IMR-90 (cell line): ENCODE measurements around the gene SPSB2. TPM values are rescaled to one million over a fixed set of nuclear protein-coding genes. Genes with fewer than 3 reads are reported as not detected.

Experiments
- ATAC-seq: fragments of 200-7000 bp; cut with Tn5 transposase; 2 replicates; pipeline ENCODE4 v1.9.1; 2020; ENCODE audit warnings: low read depth, mild to moderate bottlenecking, moderate library complexity
- BruUV-seq: library from RNA; stranded (reverse); fragments of 400-500 nt; replicated peaks from 2 replicates; lab custom pipeline; 2021; lab: Mats Ljungman, UMichigan
- CTCF ChIA-PET: fragments of 300-600 bp; formaldehyde crosslinking; extraction: SDS; loops from one replicate; lab custom pipeline; 2021; ENCODE audit warnings: antibody characterized with exemption; lab: Yijun Ruan, JAX
- POLR2A ChIA-PET: fragments of 300-600 bp; sonication (Branson Sonifier 250); formaldehyde crosslinking; loops from one replicate; lab custom pipeline; 2022; ENCODE audit warnings: antibody characterized with exemption; ENCODE audit not compliant: unreplicated experiment; lab: Charles Lee
- DNase-seq: peaks from one replicate; pipeline ENCODE4 v3.0.0; 2013
- H2AFZ ChIP-seq: replicated peaks from 2 replicates; pipeline ENCODE3; 2013; ENCODE audit warnings: low read length, mild to moderate bottlenecking; ENCODE audit not compliant: poor library complexity
- H2AK5ac ChIP-seq: 2 replicates; pipeline ENCODE4 v1.6.1; 2013; ENCODE audit warnings: low read depth, low read length, inconsistent platforms
- H2AK9ac ChIP-seq: replicated peaks from 2 replicates; pipeline ENCODE3; 2013; ENCODE audit warnings: mild to moderate bottlenecking, low read depth, low read length, moderate library complexity; ENCODE audit not compliant: poor library complexity
- H2BK120ac ChIP-seq: 2 replicates; pipeline ENCODE4 v1.6.1; 2013; ENCODE audit warnings: low read depth, low read length, inconsistent platforms
- H2BK15ac ChIP-seq: 3 replicates; pipeline ENCODE4 v1.6.1; 2013; ENCODE audit warnings: low read depth, low read length, inconsistent platforms
- H2BK20ac ChIP-seq: 2 replicates; pipeline ENCODE4 v1.6.1; 2013; ENCODE audit warnings: low read depth, mild to moderate bottlenecking, inconsistent platforms, low read length, moderate library complexity
- H2BK5ac ChIP-seq: 2 replicates; pipeline ENCODE4 v1.6.1; 2013; ENCODE audit warnings: mild to moderate bottlenecking, low read depth, low read length, inconsistent platforms; ENCODE audit not compliant: poor library complexity, severe bottlenecking
- H3K14ac ChIP-seq: replicated peaks from 2 replicates; pipeline ENCODE4 v1.6.1; 2013; ENCODE audit warnings: low read depth, low read length, inconsistent platforms
- H3K18ac ChIP-seq: 2 replicates; pipeline ENCODE4 v1.6.1; 2013; ENCODE audit warnings: low read depth, low read length, control low read depth
- H3K23ac ChIP-seq: 2 replicates; pipeline ENCODE4 v1.6.1; 2013; ENCODE audit warnings: low read depth, low read length, inconsistent platforms
- H3K27ac ChIP-seq: 2 replicates; pipeline ENCODE4 v1.5.1; 2013; ENCODE audit warnings: mild to moderate bottlenecking, control low read depth, low read length; ENCODE audit not compliant: insufficient read depth
- H3K27me3 ChIP-seq: 2 replicates; pipeline ENCODE4 v1.6.1; 2013; ENCODE audit warnings: low read length; ENCODE audit not compliant: control insufficient read depth, insufficient read depth
- H3K36me3 ChIP-seq: 2 replicates; pipeline ENCODE4 v1.6.1; 2013; ENCODE audit warnings: low read length, mixed read lengths; ENCODE audit not compliant: control insufficient read depth, insufficient read depth
- H3K4ac ChIP-seq: 2 replicates; pipeline ENCODE4 v1.6.1; 2013; ENCODE audit warnings: low read depth, low read length, inconsistent platforms
- H3K4me1 ChIP-seq: 2 replicates; pipeline ENCODE4 v1.6.1; 2013; ENCODE audit warnings: low read length, mixed read lengths; ENCODE audit not compliant: control insufficient read depth, insufficient read depth
- H3K4me2 ChIP-seq: 2 replicates; pipeline ENCODE4 v1.6.1; 2013; ENCODE audit warnings: low read depth, mild to moderate bottlenecking, control low read depth, low read length, moderate library complexity
- H3K4me3 ChIP-seq: 2 replicates; pipeline ENCODE4 v1.5.1; 2013; ENCODE audit warnings: low read depth, mild to moderate bottlenecking, control low read depth, low read length, moderate library complexity; ENCODE audit not compliant: insufficient read depth
- H3K56ac ChIP-seq: 2 replicates; pipeline ENCODE4 v1.6.1; 2013; ENCODE audit warnings: low read length, inconsistent platforms; ENCODE audit not compliant: insufficient read depth; ENCODE audit errors: extremely low read depth
- H3K79me1 ChIP-seq, 2 experiments: 2 replicates each; pipeline ENCODE4 v1.6.1; 2013; ENCODE audit warnings: low read length in 2 of 2, inconsistent platforms in 1 of 2, low read depth in 1 of 2
- H3K9ac ChIP-seq: 2 replicates; pipeline ENCODE4 v1.6.1; 2013; ENCODE audit warnings: low read depth, low read length, control low read depth
- H3K9me1 ChIP-seq: 2 replicates; pipeline ENCODE4 v1.6.1; 2013; ENCODE audit warnings: low read length, inconsistent platforms; ENCODE audit not compliant: insufficient read depth
- H3K9me3 ChIP-seq: 2 replicates; pipeline ENCODE4 v1.6.1; 2013; ENCODE audit warnings: low read length; ENCODE audit not compliant: control insufficient read depth, insufficient read depth
- H4K20me1 ChIP-seq: 2 replicates; pipeline ENCODE4 v1.6.1; 2013; ENCODE audit warnings: low read length, inconsistent platforms; ENCODE audit not compliant: insufficient read depth
- H4K5ac ChIP-seq: 2 replicates; pipeline ENCODE4 v1.6.1; 2013; ENCODE audit warnings: mild to moderate bottlenecking, low read depth, low read length, control low read depth
- H4K8ac ChIP-seq, 2 experiments: 2 replicates each; pipeline ENCODE4 v1.6.1; 2013; ENCODE audit warnings: low read depth in 2 of 2, low read length in 2 of 2, control low read depth in 1 of 2, inconsistent platforms in 1 of 2
- H4K91ac ChIP-seq: 2 replicates; pipeline ENCODE4 v1.6.1; 2013; ENCODE audit warnings: low read depth, low read length, inconsistent platforms; ENCODE audit not compliant: insufficient read depth
- ELK1 ChIP-seq: fragments of 150-350 bp; IDR thresholded peaks from 2 replicates; pipeline ENCODE4 v1.6.1; 2016; ENCODE audit warnings: low read depth, mild to moderate bottlenecking, low read length, moderate library complexity, borderline replicate concordance
- MAFK ChIP-seq: IDR thresholded peaks from 2 replicates; pipeline ENCODE4 v1.6.1; 2012; ENCODE audit warnings: low read depth, low read length, improper control_type of control experiment
- POLR2A ChIP-seq: IDR thresholded peaks from 2 replicates; pipeline ENCODE4 v1.6.1; 2012; ENCODE audit warnings: mild to moderate bottlenecking, low read depth, low read length
- RCOR1 ChIP-seq: IDR thresholded peaks from 2 replicates; pipeline ENCODE4 v1.6.1; 2012; ENCODE audit warnings: mild to moderate bottlenecking, low read length, improper control_type of control experiment; ENCODE audit not compliant: insufficient replicate concordance
- WGBS, 2 experiments: methylation state at CpG; one replicate each; pipeline versions ENCODE4 v1.1.5 to v1.1.7; 2013; ENCODE audit warnings: missing lambda C conversion rate in 2 of 2; ENCODE audit not compliant: insufficient read length in 1 of 2; ENCODE audit errors: extremely low coverage in 2 of 2; 5-methylcytosine and 5-hydroxymethylcytosine counted together
- dilution Hi-C: fragments of 300-500 bp; cut with HindIII; formaldehyde crosslinking; loops from one replicate; pipeline ENCODE4 v1.14.3; 2018; ENCODE audit warnings: low sequenced_read_pairs; ENCODE audit not compliant: unreplicated experiment
- in situ Hi-C: fragments of 300-500 bp; cut with MboI; formaldehyde crosslinking; loops from 3 replicates; pipeline ENCODE4 v1.14.3; 2019; ENCODE audit warnings: low sequenced_read_pairs, inconsistent platforms, mixed read lengths
- intact Hi-C: fragments of 100-400 bp; cut with micrococcal nuclease; formaldehyde crosslinking; loops from 2 replicates; pipeline ENCODE4 v1.10.0; 2022
- polyA plus RNA-seq, 3 experiments: library from polyadenylated mRNA; depleted of rRNA; stranded (reverse); fragments of >200 nt; gene quantifications; 2 replicates each; pipeline ENCODE4 v1.2.3, GENCODE V29; 2012; ENCODE audit warnings: low replicate concordance in 1 of 3
- total RNA-seq: library from RNA; depleted of rRNA; stranded (reverse); fragments of >200 nt; gene quantifications from 2 replicates; pipeline ENCODE4 v1.2.3, GENCODE V29; 2012
- TF ChIP-seq, protein P1 (sequence below): fragments of 150-350 bp; IDR thresholded peaks from 2 replicates; pipeline ENCODE4 v1.6.1; 2017; ENCODE audit warnings: mild to moderate bottlenecking, antibody characterized with exemption, low read length, low read depth

SPSB2 gene
- total and polyA plus RNA-seq, 2 of the 4 experiments (the other 2 are of a cell fraction) = 1.3 to 4.1 TPM

GRCh38 chr12:6921539-6921938 lies 48.4 kb upstream of the SPSB2 start:
- Histone ChIP-seq H2AK9ac (peak overlapping the region; percentile 66), H3K9ac (no peak overlapping the region), H3K4ac (no peak overlapping the region), H2BK120ac (no peak overlapping the region), H3K27ac (no peak overlapping the region), H4K8ac (no peak overlapping the region), H3K27me3 (no peaks in the 10 kb centered on the region), H3K36me3 (peaks cover 48% of the 10 kb centered on the region), H3K4me3 (no peak overlapping the region), H3K9me3 (no peaks in the 10 kb centered on the region), H4K20me1 (no peaks in the 10 kb centered on the region; the same call in 1 of the 2 replicates), H3K23ac (no peak overlapping the region), H2BK5ac (no peak overlapping the region), H3K79me1 (peaks cover 22 to 34% of the 10 kb centered on the region in 2 experiments), H3K4me1 (peaks cover 25% of the 10 kb centered on the region), H3K14ac (no peak overlapping the region), H2AK5ac (no peak overlapping the region), H4K91ac (no peak overlapping the region), H3K18ac (no peak overlapping the region), H4K5ac (no peak overlapping the region), H3K56ac (no peak overlapping the region), H2AFZ (no peak overlapping the region), H2BK15ac (no peak overlapping the region), H3K9me1 (peaks cover 9% of the 10 kb centered on the region; the same call in 1 of the 2 replicates), H2BK20ac (no peak overlapping the region), H3K4me2 (no peak overlapping the region)
- TF ChIP-seq ELK1 (no peak), POLR2A (no peak), RCOR1 (no peak), MAFK (no peak)
- TF ChIP-seq, protein P1, sequence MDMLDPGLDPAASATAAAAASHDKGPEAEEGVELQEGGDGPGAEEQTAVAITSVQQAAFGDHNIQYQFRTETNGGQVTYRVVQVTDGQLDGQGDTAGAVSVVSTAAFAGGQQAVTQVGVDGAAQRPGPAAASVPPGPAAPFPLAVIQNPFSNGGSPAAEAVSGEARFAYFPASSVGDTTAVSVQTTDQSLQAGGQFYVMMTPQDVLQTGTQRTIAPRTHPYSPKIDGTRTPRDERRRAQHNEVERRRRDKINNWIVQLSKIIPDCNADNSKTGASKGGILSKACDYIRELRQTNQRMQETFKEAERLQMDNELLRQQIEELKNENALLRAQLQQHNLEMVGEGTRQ = no peak
- ChIA-PET POLR2A (no interaction called here), CTCF (interaction anchor here (1.1 kb wide), 1 partner anchor 9 kb away, joined by 3 read pairs; no protein-coding TSS in a partner anchor)
- in situ Hi-C loops = no loop called here
- intact Hi-C loops = no loop called here
- ATAC-seq = no peak
- no TSS peak for BruUV-seq
- no peak for DNase-seq
- 63% methylated on average over 2 of the region's 7 CpGs; no CpG with 5 or more reads in 1 of the 2 experiments for WGBS, 2 experiments
- dilution Hi-C loops = no loop called here
